Measurements from ENCODE around the gene C2orf69. TPM values are rescaled to one million over a fixed set of nuclear protein-coding genes. Genes with fewer than 3 reads are reported as not detected.

Gene C2orf69
- total RNA-seq, 4 donors from 2014 or later = 14.3 to 24.6 (median 15.7) TPM

- no peak for TF ChIP-seq CTCF (IDR thresholded peaks at IDR 0.05; ENCODE audit: low read depth)
These were observed 11.8 kb downstream of the C2orf69 start for GRCh38 chr2:199922856-199923255.

GRCh38 chr2:199923924-199924323 lies 12.8 kb downstream of the C2orf69 start:
- no peak for TF ChIP-seq CTCF (IDR thresholded peaks at IDR 0.05; ENCODE audit: low read depth)

DNA sequence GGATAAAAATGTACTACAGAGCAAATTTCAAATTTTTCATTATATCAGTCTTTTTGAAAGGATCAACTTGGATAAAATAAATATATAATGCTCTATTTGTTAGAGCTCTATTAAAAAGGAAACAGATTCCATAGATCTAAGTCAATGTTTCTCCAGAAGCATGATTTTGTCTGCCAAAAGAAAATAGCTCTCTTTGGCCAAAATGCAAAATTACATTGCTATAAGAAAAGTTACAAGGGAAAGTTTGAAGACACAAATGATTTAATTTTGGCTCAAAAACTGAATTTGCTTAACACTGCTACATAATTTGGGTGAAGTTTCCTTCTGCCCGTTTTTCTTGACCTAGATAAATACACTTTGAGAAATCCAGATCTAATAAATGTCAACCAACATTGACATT lies 15.7 kb downstream of the C2orf69 start:
- no peak for TF ChIP-seq CTCF (IDR thresholded peaks at IDR 0.05; ENCODE audit: low read depth)

GRCh38 chr2:199928226-199928625 lies 17.1 kb downstream of the C2orf69 start:
- no peak for TF ChIP-seq CTCF (IDR thresholded peaks at IDR 0.05; ENCODE audit: low read depth)

- no peak for TF ChIP-seq CTCF (IDR thresholded peaks at IDR 0.05; ENCODE audit: low read depth)
These were observed 17.5 kb downstream of the C2orf69 start for GRCh38 chr2:199928626-199929025.

DNA sequence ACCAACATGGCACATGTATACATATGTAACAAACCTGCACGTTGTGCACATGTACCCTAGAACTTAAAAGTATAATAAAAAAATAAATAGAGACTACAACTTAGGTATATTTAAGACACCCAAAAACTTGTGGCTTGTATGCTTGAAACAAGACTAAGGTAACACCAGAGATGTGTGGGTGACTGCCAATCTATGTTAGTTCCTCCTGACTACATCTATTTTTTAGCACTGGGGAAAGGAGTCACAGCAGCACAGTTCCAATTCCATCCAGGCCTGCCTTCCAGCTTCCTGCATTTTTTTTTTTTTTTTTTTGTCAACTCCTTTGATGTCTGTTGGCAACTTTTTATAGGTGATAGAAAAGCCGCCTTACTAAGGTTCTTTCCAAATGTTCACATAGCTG lies 18.2 kb downstream of the C2orf69 start:
- no peak for TF ChIP-seq CTCF (IDR thresholded peaks at IDR 0.05; ENCODE audit: low read depth)

- TF ChIP-seq CTCF (IDR thresholded peaks at IDR 0.05; ENCODE audit: low read depth) = no peak
These were observed 21.3 kb downstream of the C2orf69 start for GRCh38 chr2:199932312-199932855.

Data from subcutaneous adipose tissue (tissue), 4 donors.